Measurements from ENCODE around the gene ECHDC3.
"Not testable (repeated sequence)": the region's sequence is repeated elsewhere in the genome, so short reads cannot be mapped to it uniquely, and the experiment has no call there.

Gene ECHDC3

DNA sequence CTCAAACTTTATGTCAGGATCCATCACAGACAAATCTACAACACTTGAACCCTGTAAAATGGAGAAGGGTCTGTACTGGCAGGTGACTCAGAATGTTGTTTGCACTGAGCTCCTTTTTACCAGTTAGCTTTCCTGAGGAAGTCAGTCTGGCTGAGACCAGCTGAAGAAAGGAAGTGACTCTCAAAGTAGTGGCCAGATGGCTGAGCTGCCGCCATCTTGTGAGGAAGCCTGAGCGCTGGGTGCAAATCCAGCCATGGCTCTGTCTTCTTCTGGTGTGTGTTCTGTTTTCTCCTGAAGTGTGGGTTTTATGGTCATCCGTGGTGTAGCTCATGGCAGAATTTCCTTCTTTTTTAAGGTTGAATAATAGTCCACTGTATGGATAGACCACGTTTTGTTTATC is 25.5 kb upstream of the ECHDC3 start:
- FAIRE-seq, result no peak

DNA sequence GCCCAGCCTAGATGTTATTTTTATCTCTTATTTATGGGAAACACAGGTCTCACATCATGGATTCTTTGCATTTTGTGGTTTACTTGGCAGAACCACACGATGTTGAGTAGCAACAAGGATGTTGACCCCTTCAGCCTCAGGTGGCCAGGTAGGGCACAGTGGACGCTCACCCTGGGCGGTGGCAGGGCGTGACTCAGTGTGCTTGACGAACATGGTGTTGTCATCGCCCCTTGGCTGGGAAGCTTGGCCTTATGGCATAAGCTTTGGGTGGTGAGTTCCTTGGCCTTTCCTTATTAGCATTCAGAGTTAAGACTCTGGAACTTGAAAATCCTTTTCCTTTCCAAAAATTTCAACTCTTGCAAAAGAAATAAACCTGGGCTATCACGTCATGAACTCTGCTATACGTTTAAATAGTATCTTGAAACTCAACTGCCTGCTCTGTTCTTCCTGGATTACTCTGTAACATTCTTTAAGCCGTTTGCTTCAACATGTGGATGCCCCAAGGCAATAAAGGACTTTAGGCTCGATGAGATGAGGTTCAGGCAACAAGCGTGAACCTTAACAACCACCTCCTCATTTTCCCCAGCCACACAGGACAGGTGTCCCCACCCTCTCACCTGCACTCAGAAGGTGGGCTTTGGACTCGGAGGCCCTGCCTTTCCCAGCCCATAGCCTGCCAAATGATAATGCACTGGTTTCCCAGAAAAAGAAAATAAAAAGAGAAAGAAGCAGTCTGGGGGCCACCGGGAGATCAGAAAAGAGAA is 22.5 kb upstream of the ECHDC3 start:
- FAIRE-seq, result no peak

DNA sequence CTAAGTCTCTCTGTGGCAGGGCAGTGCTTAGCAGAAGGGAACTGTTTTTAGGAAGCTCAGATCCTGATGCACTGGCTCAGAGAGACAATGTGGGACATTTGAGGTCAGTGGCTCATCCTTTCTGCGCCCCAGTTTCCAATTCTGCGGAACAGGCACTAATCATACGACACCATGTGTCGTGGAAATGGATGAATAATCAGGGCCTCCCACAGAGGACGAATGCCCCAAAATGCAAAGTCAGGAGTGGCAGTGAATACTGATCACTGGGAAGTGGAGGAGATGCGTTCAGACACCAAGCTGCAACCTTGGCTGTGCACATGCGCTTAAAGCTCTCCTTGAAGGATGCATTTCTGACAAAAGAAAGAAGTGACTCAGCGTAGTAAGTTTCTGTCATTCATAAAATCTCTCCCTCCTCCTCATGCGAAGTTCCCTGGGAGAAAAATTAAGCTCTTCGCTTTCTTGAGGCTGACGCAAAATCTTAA is 21.9 kb upstream of the ECHDC3 start:
- no peak for FAIRE-seq

DNA sequence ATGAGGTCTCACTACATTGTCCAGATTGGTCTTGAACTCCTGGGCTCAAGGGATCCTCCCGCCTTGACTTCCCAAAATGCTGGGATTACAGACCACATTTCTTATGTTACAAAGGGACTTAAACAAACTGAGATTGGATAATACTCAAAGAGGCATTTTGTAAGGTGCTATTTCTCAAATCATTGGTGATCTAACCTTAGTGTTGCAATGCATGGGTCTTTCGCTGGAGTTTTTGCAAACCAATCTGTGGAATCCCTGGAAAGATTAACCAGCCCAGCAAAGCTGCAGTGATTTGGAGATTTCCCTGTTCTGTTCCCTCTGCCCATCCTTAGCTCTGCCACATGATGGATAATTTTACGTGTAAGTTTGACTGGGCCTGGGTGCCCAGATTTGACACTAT is 20.4 kb upstream of the ECHDC3 start:
- no peak for FAIRE-seq

DNA sequence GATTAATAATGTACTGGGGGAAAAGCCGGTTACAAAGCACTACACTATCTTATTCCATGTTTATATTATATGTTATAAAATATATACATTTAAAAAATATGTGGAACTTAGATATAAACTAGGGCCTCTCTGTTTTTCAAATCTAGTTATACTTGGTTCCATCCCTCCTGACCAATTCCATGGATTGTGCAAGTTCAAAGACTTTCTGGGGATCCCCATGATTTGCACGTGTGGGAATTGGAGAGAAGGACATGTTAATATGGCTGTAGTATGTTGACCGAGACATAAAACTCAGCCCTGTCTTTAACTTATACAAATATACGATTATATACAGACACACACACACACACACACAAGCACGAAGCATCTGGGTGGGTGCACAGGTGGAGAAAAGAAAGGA is 18.8 kb upstream of the ECHDC3 start:
- FAIRE-seq, result no peak

DNA sequence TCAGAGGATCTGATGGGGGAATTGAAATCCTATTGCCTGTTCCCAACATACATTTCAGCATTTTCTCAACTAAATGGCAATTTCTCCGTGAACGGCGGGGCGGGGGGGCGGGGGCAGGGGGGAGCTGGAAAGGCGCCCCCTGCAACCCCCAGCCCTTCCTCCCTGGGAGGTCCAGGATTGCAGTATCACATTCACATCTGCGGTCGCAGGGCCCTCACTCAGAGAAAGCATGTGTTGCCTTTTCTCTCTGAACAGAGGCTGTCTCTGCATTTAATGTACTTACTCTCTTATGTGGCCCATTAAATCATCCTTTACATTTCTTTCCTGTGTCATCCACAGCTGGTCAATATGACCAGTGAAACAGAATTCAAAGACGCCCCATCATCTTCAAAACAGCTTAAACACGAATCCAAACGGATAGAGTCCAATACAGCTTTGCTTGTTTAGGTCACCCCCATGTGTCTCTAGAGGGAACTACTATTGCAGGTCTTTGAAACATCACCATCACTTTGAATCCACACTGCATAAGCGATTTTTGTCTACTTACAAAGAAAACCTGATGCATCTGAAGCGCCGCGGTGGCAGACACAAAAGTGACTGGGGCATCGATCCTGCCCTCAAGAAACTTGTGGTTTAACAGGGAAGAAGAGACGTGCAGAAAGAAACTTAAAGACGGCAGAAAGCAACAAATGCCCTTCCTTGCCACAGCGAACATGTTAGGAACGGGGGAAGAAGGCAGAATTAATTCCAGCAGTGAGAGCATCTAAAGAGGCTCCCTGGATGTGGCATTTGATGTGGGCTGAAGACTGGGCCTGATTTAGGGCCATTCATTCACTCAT is 17.0 kb upstream of the ECHDC3 start:
- peak; percentile 97 for FAIRE-seq

DNA sequence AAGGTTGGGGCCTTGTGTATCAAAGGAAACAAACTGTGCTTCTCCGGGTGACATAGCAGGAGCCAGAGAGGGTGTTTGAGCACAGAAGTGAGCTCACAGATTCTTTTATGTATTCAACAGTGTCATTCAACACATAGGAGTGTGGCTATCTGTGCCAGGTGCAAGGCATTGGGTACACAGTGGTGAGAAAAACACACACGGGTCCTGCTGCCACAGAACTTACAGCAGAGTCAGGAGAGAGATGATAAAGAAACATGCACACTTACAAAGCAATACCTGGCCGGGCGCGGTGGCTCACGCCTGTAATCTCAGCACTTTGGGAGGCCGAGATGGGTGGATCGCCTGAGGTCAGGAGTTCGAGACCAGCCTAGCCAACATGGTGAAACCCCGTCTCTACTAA is 16.3 kb upstream of the ECHDC3 start:
- FAIRE-seq, result no peak

DNA sequence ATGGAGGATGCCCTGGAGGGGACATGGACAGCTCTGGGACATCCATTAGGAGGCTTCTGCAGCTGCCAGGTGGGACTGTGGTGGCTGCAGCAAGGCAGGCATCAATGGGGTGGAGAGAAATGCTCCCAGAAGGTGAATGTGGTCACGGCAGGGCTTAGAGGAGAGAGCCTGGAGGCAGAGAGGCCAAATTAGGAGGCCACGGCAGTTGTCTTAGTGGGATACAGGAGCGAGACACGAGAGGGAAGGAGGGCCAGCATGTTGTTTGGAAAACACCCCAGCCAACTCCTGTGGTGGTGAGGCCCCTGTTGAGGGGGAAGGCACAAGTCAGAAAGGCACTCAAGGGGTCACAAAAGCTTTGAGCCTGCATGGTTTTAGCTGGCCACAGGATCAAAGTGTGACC is 14.6 kb upstream of the ECHDC3 start:
- no peak for FAIRE-seq

DNA sequence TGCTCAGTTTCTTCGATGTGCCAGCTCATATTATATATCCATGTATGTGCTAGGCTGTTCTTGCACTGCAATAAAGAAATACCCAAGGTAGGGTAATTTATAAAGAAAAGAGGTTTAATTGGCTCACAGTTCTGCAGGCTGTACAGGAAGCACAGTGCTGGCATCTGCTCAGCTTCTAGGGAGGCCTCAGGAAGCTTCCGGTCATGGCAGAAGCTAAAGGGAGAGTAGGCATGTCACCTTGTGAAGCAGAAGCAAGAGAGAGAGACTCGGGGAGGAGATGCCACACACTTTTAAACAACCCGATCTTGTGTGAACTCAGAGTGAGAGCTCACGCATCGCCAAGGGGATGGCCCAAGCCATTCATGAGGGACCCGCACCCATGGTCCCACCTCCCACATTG is 13.8 kb upstream of the ECHDC3 start:
- no peak for FAIRE-seq

DNA sequence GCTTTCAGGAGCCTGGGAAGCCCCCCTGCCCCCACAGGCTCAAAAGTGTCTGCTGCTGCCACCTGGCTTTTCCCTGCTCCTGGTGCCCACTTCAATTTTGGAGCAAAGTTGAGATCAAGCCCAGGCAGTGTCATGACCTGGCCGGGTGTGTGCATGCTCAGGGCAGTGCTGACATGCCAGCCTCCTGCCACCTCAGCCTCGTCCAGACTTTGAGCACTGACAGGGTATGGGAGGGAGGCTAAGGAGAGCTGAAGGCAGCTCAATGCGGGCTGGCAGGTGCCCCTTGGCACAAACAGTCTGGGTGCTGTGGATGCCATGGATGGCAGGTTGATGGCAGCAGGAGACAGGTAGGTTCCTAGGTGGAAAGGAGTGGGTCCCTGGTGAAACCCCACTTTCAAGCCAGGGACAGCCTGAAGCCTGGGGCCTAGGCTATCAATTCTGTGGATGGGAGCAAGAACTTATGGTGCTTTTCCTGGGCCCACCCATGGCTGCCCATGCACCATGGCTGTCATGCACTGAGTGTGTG is 12.3 kb upstream of the ECHDC3 start:
- FAIRE-seq, result no peak

DNA sequence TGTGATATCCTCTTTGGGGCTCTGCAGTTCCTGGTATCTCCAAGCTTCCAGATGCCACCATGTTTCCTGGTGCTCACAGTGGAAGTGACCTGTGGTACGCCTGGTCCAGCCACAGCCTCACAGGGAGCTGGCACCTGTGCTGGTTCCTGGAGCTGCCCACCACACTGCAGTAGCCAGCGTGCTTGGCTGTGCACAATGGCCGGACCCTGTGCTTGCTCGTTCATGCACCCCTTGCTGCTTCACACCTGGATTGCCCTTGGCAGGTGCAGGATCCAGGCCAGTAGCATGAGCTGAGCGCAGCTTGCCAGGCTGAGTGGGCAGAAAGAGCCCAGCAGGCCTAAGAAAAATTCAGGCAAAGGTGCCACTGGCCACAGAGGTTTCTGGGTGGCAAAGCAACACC is 11.4 kb upstream of the ECHDC3 start:
- no peak for FAIRE-seq

DNA sequence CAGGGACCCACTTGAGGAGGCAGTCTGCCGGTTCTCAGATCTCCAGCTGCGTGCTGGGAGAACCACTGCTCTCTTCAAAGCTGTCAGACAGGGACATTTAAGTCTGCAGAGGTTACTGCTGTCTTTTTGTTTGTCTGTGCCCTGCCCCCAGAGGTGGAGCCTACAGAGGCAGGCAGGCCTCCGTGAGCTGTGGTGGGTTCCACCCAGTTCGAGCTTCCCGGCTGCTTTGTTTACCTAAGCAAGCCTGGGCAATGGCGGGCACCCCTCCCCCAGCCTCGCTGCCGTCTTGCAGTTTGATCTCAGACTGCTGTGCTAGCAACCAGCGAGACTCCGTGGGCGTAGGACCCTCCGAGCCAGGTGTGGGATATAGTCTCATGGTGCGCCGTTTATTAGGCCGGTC is 5.4 kb upstream of the ECHDC3 start:
- not testable (repeated sequence) for FAIRE-seq

DNA sequence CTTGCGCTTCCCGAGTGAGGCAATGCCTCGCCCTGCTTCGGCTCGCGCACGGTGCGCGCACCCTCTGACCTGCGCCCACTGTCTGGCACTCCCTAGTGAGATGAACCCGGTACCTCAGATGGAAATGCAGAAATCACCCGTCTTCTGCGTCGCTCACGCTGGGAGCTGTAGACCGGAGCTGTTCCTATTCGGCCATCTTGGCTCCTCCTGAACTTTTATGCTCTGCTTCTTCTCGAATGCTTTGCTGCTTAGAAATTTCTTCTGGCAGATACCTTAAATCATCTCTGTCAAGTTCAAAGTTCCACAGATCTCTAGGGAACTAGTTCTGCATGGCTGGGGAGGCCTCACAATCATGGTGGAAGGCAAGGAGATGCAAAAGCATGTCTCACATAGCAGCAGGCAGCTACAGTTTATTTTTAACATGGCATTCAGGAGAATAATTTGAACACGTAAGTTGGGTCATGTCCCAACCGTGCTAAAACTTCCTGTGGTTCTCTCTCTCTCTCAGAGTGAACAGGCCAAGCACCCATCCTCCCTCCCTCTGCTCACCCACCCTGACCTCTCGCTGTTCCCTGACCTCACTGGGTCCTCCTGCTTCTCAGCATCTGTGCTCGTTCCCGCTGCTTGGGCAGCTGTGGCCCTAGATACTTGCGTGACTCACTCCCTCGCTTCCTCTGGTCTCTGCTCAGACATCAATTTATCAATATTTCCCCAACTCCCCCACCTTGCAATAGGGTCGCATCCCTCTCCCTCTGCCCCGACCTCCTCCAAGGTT is 4.7 kb upstream of the ECHDC3 start:
- FAIRE-seq, result not testable (repeated sequence)

DNA sequence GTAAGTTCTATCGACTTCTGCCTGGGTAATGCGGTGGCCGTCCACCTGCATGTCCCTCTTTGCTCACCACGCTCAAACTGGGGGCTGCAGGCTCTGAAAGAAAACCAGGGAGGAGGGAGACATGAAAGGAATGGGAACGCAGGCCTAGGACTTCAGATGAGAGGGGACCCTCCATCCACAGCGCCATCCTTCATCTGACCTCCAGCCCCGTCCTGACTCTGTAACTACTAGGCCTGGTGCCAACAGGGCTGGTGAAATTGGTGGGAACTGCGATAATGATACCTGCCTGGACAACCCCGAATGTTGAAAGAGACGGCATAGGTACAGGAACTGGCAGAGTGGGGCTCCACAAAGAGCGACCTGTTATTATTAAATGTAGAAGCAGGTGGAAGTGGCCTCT is 1.3 kb upstream of the ECHDC3 start:
- FAIRE-seq, result no peak

DNA sequence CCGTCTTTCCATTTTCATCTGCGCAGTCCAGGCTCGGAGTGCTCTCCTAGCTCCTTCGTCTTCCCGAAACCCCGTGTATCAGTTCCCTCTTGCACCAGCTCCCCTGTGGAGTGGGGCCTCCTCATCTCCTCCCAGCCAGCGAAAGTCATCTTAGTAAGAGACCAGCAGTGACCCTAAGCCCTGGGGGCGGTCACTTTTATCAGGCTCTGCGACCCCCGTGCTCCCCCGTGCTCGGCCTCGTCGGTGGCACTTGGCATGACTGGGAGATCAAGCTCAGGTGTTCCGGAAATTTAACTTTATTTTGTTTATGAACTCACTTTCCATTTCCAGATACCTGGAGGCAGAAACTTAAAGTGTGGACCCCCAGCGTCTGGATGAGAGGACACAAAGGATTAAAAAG is 574 bp upstream of the ECHDC3 start:
- FAIRE-seq, result no peak

DNA sequence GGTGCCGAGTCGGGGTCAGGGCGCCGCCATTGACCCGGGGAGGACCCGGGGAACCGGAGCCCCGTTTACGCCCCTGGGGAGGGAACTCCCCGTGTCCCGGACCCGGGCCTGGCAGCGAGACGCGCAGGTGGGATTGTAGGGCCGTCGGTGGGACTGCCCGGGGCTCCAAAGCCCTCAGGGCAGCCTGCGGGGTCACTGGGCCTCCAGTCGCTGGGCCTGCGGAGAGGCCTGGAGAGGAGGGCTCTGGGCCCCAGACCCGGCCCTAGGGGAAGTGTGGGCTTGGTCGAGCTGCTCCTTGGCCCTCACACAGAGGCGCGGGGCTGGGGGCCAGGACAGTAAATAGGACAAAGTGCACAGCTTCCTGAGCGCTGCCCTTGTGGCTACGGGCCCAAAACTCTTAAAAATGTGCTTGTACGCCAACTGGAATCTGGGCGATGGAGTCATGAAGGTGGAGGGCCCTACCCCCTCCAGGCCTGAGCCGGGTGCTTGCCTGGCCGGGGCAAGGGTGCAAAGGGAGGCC is 657 bp downstream of the ECHDC3 start:
- no peak for FAIRE-seq

DNA sequence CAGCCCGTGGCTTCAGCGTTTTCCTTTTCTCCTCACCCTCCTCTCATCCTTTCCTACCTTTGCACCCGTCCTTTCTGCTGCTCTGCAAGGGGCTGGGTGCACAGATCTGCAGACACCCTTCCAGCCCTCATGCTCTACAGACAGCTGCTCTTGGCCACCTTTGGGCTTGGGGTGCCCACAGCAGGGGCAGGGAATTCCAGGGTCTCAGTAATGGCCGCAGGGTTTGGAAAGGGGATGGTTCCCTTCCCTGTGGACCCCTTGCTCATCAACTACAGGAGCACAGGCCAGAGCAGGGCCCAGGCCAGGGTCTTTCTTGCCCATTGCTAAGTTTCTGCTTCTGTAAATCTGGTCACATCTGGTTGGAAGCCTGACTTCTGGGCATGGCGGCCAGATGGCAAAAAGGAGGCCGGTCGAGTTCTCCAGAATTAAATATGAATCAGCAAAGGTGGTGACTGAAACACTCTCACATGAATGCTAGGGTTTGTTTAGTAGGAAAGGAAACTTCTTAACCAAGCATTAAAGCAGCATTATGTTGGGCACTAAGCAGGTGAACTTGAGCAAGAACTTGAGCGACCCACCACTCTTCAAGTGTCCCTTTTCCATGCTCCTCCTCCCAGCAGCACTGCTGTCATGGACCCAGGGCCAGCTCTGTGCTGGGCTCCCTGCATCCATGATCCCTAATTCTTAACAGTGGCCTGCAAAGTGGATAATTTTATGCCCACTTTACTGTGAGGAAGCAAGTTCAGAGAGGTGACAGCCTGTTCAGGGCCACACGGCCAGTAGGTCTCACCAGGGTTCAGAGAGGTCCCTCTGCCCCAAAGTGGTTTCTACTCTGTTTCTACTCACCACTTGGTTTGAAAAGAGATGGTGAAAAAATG is 1.5 kb downstream of the ECHDC3 start:
- no peak for FAIRE-seq

DNA sequence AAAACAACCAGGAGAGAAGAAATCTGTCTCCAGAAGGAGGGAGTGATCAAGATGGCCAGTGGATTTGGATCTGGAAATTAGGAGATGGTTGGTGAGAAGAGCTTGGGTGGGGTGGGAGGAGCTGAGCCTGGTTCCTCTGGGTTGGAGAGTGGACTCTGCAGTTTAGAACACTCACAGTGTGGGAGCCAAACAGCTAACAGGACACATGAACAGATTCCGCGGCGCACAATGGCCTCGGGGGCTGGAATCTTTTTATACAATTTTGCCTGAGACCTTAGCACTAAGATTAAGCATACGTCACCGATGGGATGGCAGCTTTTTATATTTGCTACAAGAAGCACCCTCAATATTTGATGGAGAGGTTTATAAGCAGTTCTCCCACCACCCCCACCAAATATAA is 2.9 kb downstream of the ECHDC3 start:
- FAIRE-seq, result no peak

DNA sequence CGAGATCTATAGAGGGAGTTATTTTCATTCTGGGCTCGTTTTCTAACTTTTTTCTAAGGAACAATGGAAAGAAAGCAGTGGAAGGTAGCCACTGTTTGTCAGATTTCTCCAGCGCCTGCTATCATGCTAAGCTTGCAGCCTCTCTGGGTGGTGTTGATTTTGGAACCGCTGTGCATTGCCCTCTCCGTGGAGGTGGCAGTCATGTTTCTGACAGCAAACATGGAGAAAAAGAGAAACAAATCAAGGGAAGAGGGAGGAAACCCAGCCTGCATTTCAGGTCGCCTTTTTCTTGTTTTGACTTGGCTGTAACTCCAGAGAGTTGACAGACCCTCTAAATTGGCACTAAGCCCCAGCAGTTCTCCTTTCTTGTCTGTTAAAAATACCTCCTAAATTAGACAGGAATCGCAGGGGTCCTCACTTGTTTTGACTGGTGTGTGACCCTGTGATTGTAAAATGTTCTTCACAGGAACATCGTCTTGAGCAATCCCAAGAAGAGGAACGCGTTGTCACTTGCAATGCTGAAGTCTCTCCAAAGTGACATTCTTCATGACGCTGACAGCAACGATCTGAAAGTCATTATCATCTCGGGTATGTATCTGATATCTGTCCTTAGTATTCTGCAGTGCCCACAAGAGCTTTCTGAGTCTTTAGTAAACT is 4.8 kb downstream of the ECHDC3 start:
- FAIRE-seq, result no peak

DNA sequence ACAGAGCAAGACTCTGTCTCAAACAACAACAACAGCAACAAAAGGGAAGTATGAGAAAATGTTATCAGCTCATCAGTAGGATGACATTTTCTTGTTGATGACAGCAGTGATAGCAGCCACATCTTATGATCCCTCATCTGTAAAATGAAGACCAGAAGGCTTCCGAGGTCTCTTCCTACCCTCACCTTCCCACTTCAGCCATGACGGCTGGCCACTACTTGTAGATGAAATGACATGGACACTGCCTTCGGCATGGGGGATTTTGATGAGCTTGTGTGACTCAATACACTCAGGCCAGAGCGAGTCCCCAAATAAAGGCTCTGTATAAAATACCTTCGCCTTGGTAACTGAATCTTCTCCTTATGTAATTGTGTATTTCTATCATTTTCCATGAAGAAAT is 6.7 kb downstream of the ECHDC3 start:
- no peak for FAIRE-seq

DNA sequence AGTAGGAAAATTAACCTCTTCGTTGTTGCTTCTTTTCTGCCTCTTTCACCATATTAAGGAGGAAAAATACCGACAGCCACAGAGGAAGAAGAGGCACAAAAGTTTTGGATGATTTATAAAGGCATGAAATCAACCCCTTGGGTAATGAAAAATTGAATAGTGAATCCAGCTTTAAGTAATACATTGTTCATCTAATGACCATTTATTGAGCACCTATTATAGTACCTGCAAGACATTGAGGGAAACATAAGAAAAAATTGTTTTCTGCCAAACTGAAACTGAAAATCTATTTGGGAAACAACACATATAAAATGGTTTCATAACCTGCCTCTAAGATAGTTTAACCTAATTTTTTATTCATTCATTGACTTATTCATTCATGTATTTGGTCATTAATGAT is 8.2 kb downstream of the ECHDC3 start:
- FAIRE-seq, result no peak

All from islet of Langerhans (tissue), 1 donor.